ENCODE data around the gene SEMA4G.

SEMA4G gene

DNA sequence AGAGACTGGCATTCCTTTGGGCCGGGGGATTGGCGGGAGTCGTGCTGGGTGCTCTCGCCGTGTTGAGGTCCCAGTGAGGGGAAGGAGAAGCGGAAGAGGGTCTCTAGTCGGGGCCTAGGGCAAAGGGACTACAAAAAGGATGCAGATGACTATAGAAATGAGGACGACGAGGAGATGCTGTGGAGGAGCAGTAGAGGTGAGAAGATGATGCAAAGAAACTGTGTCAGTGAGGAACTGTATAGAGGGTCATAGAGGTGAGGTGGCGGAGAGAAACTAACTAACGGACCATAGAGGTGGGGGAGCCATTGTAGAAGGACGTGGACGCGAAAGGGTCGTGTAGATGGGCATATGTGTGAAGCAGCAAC lies 18.4 kb downstream of the SEMA4G start:
- in situ Hi-C loops (cut with MboI; ENCODE audit: low sequenced_read_pairs) = no loop called here

GRCh38 chr10:100988166-100988565 lies 18.9 kb downstream of the SEMA4G start:
- in situ Hi-C loops (cut with MboI; ENCODE audit: low sequenced_read_pairs) = no loop called here

DNA sequence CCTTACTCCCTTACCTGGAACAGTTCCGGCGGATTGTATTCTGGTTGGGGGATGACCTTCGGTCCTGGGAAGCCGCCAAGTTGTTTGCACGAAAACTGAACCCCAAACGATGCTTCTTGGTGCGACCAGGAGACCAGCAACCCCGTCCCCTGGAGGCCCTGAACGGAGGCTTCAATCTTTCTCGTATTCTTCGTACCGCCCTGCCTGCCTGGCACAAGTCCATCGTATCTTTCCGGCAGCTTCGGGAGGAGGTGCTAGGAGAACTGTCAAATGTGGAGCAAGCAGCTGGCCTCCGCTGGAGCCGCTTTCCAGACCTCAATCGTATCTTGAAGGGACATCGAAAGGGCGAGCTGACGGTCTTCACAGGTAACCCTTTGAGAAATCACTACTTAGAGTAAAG lies 19.8 kb downstream of the SEMA4G start:
- in situ Hi-C loops (cut with MboI; ENCODE audit: low sequenced_read_pairs) = no loop called here

DNA sequence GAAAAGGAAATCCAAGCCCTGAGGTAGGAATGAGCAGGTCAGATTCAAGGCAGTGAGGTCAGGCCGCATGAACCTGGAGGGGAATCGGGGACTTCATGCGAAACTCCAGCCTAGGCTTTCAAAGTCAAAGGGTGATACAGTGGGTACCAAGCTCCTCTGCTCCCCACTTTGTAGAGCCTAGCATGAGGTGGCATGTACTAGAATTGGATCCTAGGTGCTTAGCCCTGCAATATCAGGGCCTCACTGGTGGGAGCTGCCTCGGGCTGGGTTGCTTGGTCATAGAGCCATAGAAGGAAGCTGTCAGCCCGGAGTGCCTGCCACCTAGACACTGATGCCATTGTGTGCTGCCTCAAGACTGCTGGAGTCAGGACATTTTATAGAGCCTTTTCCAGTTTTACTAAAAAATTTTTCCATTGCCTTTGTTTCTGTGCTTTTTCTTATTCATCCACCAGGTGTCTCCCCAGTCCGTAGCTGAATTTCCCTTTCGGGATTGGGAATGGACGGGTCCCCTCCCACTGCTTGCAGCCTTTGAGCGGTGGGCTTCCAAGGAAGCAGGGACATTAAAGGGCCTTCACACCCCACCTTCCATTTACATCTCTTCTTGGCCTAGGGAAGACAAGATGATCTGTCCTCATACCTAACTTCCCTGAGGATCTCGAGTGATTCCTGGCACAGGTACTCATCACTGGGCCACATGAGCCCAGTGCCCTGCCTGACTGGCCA lies 24.8 kb downstream of the SEMA4G start:
- in situ Hi-C loops (cut with MboI; ENCODE audit: low sequenced_read_pairs) = no loop called here

- in situ Hi-C loops (cut with MboI; ENCODE audit: low sequenced_read_pairs) = no loop called here
Observed at GRCh38 chr10:100995181-100995580, 25.9 kb downstream of the SEMA4G start.

DNA sequence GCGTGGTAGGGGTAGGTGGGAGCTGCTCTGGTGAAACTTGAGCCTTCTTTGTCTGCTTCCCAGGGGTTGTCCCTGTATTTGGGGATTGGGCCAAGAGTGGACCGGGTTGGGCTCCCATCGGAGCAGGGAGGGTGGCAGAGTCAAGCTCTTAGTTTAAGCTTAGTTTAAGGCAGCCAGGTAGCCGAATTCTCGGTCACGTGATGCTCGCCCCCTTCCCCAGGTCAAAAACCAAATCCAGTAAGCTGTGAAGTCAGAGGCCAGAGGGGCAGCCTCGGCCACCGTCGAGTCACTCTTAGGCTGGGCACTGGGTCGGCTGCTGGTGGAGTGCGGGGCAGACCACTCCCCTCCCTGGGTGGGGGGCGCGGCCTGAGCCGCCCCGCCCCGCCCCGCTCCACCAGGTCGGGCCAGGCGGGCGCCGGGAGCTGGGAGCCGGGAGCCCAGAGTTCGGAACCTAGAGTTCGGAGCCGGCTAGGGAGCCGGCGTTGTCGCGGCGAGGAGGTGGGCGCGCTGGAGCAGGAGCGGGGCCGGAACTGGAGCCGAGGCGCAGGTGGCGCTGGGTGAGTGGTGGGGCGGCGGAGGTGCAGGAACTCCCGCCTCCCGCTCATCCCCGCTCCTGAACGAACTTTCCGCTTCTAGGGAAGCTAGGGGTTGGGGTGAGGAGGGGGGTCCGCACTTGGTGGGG lies 27.5 kb downstream of the SEMA4G start:
- in situ Hi-C loops (cut with MboI; ENCODE audit: low sequenced_read_pairs) = no loop called here

- in situ Hi-C loops (cut with MboI; ENCODE audit: low sequenced_read_pairs) = no loop called here
Observed at GRCh38 chr10:100997360-100998182, 28.3 kb downstream of the SEMA4G start.

DNA sequence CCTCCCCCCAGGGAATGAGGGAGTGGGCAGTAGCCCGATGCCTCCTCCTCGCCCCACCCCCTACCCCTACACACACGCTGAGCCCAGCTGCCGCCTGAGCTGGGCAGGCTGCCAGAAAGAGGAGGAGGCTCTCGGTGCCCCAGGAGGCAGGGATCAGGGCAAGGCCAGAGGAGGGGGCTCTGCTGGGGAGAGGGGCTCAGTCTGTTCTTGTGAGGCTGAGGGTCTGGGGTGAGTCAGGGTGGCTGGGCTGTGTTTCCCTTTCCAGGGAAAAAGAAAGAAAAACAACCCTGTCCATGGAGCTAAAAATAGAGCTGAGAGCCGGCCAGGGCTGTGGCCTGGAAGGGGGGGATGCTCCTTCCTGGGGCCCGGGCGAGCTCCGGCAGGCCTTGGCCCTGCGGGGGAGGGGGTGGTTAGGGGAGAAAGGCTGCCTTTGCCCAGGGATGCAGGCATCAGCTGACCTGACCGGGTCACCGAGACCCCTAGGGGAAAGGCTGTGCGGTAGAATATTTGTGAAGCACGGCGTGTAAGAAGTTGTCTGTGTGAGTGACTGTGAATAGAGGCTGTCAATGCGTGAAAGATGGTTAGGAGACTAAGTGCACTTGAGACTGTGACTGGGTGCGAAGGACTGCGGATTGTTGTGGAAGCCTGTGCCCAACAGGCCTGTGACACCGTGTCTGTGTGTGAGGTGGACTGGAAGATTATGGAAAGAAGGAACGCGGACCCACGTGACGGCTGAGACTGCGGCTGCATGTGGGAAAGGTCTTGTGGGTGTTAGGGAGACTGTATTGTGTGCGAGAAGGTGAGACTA lies 29.1 kb downstream of the SEMA4G start:
- in situ Hi-C loops (cut with MboI; ENCODE audit: low sequenced_read_pairs) = no loop called here

DNA sequence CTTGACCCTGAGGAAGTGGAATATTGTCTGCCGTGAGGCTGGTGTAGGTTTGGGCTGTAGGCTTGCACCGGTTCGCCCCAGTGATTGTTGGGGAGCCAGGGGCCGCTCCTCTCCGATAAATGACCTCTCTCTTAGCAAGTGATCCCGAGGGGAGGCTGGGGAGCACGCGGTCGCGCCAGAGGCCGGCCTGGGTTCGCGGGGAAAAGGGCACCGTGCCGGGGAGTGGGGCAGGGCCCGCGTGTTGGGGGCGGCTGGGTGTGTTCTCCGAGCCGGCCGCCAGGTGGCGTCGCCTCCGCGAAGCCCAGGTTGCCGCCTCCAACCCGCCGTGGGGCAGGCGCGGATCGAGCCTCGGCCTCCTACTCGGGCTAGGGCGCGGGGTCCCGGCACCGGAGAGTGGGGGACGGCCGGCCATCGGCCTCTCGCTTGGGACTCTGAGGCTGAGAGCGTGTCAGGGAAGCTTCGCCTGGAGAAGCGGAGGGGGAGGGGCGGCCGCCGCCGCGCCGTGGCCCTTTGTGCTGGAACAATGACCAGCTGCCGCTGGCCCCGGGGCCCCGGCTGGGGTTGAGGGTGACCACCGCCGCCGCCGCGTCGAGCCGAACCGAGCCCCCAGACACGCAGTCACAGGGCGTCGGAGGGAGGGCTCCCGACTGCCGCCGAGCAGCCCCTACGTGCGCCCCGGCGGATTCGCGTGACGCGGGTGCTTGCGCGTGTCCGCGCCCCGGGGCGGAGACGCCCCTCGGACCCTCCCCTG lies 29.9 kb downstream of the SEMA4G start:
- in situ Hi-C loops (cut with MboI; ENCODE audit: low sequenced_read_pairs) = no loop called here

GRCh38 chr10:100999742-101000126 lies 30.4 kb downstream of the SEMA4G start, which contains the start of gene LZTS2:
TSS of gene LZTS2 (plus strand) at chr10:100999808. CDS start at chr10:101002539, 2,731 bp downstream.
- in situ Hi-C loops (cut with MboI; ENCODE audit: low sequenced_read_pairs) = no loop called here

GRCh38 chr10:101000127-101000914 lies 31.0 kb downstream of the SEMA4G start:
- in situ Hi-C loops (cut with MboI; ENCODE audit: low sequenced_read_pairs) = no loop called here

GRCh38 chr10:101000915-101001658 lies 31.8 kb downstream of the SEMA4G start:
- in situ Hi-C loops (cut with MboI; ENCODE audit: low sequenced_read_pairs) = no loop called here

DNA sequence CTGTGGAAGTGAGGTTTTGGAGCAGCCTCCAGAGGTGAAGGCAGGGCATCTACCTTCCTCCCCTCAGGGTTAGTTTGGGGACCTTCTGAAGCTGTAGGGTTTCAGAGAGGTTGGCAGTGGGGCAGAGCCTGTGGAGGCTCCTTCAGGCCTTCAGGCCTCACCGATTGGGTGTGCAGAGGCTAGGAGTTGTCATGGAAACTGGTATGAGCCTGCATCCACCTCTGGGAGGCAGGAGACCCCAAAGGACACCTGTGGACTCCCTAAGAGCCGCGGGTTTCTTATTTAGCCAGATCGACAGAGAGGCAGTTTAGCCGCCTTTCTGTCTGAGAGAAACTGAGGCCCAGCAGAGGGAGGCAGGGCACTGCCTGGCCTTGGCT lies 32.3 kb downstream of the SEMA4G start:
- in situ Hi-C loops (cut with MboI; ENCODE audit: low sequenced_read_pairs) = no loop called here

- in situ Hi-C loops (cut with MboI; ENCODE audit: low sequenced_read_pairs) = no loop called here
Observed at GRCh38 chr10:101002456-101002855, 33.2 kb downstream of the SEMA4G start.

DNA sequence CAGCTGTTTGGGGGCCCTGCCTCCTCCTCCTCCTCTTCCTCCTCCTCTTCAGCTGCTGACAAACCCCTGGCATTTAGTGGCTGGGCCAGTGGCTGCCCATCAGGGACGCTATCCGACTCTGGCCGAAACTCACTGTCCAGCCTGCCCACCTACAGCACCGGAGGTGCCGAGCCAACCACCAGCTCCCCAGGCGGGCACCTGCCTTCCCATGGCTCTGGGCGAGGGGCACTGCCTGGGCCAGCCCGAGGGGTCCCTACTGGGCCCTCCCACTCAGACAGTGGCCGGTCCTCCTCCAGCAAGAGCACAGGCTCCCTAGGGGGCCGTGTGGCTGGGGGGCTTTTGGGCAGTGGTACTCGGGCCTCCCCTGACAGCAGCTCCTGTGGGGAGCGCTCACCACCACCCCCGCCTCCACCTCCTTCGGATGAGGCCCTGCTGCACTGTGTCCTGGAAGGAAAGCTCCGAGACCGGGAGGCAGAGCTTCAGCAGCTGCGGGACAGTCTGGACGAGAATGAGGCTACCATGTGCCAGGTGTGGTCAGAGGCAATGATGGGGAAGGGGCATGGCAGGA lies 34.4 kb downstream of the SEMA4G start:
- in situ Hi-C loops (cut with MboI; ENCODE audit: low sequenced_read_pairs) = no loop called here

DNA sequence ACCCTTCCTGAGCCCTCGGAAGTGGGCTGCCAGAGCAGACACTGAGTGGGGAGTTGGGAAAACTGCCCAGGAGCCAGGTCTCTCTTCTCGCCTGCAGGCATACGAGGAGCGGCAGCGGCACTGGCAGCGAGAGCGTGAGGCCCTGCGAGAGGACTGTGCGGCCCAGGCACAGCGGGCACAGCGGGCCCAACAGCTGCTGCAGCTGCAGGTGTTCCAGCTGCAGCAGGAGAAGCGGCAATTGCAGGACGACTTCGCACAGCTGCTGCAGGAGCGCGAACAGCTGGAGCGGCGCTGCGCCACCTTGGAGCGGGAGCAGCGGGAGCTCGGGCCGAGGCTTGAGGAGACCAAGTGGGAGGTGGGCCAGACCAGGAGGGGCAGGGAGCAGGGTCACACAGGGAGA lies 36.1 kb downstream of the SEMA4G start:
- in situ Hi-C loops (cut with MboI; ENCODE audit: low sequenced_read_pairs) = no loop called here

GRCh38 chr10:101005869-101006567 lies 36.7 kb downstream of the SEMA4G start:
- in situ Hi-C loops (cut with MboI; ENCODE audit: low sequenced_read_pairs) = no loop called here

DNA sequence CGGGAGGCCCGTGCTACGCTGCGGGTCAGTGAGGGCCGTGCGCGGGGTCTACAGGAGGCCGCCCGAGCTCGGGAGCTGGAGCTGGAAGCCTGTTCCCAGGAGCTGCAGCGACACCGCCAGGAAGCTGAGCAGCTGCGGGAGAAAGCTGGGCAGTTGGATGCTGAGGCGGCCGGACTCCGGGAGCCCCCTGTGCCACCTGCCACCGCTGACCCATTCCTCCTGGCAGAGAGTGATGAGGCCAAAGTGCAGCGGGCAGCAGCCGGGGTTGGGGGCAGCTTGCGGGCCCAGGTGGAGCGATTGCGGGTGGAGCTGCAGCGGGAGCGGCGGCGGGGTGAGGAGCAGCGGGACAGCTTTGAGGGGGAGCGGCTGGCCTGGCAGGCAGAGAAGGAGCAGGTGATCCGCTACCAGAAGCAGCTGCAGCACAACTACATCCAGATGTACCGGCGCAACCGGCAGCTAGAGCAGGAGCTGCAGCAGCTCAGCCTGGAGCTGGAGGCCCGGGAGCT lies 37.3 kb downstream of the SEMA4G start:
- in situ Hi-C loops (cut with MboI; ENCODE audit: low sequenced_read_pairs) = no loop called here

Data from HL-60/S4 treated with phorbol 12-myristate 13-acetate at 8.2 ng/mL for 4 days and 3 days (cell line).